Right atrium auricular region (tissue), 2 donors: ENCODE results near the gene THSD7B. TPM values are rescaled to one million over a fixed set of nuclear protein-coding genes. Genes with fewer than 3 reads are reported as not detected.

Source experiments
- DNase-seq: peaks from one replicate; pipeline ENCODE4 v3.0.0-alpha.2; 2019; ENCODE audit warnings: low spot score
- H3K27ac ChIP-seq, 2 donors: fragments of 200-600 bp; sonication (generic); 1 replicate in 1 of 2; 2 replicates in 1 of 2; pipeline ENCODE4 v1.5.1; 2016 to 2019
- H3K27me3 ChIP-seq, 2 donors: fragments of 200-600 bp; sonication (generic); one replicate each; pipeline versions ENCODE4 v1.5.1 to v1.6.0; 2017 to 2019
- H3K36me3 ChIP-seq: fragments of 200-600 bp; sonication (generic); one replicate; pipeline ENCODE4 v1.5.1; 2016
- H3K4me1 ChIP-seq, 2 donors: fragments of 200-600 bp; sonication (generic); one replicate each; pipeline versions ENCODE4 v1.5.1 to v1.6.0; 2017 to 2019
- H3K4me3 ChIP-seq, 2 donors: fragments of 200-600 bp; sonication (generic); 1 replicate in 1 of 2; 2 replicates in 1 of 2; pipeline ENCODE4 v1.5.1; 2017 to 2019; ENCODE audit warnings: mild to moderate bottlenecking in 1 of 2, moderate library complexity in 1 of 2
- H3K9me3 ChIP-seq, 2 donors: fragments of 200-600 bp; sonication (generic); one replicate each; pipeline ENCODE4 v1.5.1; 2019
- total RNA-seq, 2 donors: library from RNA; depleted of rRNA; stranded (reverse); fragments of >200 nt; gene quantifications; one replicate each; pipeline ENCODE4 v1.1.0, GENCODE V29; 2016
- TF ChIP-seq, protein P1 (sequence below), 2 donors: fragments of 200-600 bp; sonication (generic); IDR thresholded peaks; one replicate each; pipeline ENCODE4 v1.5.1; 2019; ENCODE audit warnings: antibody characterized with exemption in 2 of 2

Gene THSD7B
- total RNA-seq, 2 donors from 2014 or later, result 0.07 to 0.08 TPM

DNA sequence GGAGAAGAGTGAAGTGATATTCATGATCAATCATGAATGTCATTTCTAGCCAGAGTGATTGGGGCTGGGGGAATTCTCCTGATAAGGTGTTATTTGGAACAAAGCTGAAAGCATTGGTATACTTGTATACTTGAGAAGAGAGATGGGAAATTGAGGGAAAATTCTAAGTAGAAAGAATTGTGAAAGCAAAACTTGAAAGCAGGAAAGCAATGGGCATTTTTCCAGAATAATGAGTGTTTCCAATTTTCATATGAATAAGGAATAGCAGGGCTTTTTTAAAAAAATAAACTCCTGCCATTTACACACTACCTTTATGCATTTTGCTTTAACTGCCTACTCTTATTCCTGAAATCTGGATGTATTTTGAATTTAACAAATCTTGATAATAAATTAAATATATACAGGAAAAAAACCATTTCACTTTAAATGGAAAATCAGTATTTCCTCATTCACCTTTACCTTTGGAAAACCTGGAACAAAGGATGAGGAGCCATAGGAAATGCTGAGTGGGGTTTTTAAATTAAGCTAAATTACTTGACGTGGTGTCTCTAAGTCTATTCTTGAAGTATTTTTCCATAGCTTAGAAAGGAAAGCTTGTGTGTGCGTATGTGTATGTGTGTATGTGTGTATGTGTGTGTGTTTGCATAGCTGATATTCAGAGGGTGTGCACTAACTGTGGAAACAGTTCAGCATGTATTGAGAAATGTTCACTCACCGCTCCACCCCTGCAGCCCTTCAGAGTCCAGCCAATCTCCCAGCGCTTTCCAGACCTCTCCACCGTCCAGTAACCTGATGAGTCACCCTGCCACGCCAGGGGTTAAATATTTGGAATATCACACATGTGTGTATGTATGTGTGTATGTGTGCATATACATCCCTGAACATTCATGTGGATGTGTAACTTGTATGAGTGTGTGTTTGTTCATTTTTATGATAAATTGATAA is 427.3 kb downstream of the THSD7B start:
- Histone ChIP-seq H3K4me3 (no peak overlapping the region), H3K9me3 (no peaks in the 10 kb centered on the region), H3K4me1 (no peaks in the 10 kb centered on the region), H3K27ac (no peak overlapping the region), H3K27me3 (no peaks in the 10 kb centered on the region), H3K36me3 (no peaks in the 10 kb centered on the region)
- TF ChIP-seq, protein P1, sequence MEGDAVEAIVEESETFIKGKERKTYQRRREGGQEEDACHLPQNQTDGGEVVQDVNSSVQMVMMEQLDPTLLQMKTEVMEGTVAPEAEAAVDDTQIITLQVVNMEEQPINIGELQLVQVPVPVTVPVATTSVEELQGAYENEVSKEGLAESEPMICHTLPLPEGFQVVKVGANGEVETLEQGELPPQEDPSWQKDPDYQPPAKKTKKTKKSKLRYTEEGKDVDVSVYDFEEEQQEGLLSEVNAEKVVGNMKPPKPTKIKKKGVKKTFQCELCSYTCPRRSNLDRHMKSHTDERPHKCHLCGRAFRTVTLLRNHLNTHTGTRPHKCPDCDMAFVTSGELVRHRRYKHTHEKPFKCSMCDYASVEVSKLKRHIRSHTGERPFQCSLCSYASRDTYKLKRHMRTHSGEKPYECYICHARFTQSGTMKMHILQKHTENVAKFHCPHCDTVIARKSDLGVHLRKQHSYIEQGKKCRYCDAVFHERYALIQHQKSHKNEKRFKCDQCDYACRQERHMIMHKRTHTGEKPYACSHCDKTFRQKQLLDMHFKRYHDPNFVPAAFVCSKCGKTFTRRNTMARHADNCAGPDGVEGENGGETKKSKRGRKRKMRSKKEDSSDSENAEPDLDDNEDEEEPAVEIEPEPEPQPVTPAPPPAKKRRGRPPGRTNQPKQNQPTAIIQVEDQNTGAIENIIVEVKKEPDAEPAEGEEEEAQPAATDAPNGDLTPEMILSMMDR (IDR thresholded peaks at IDR 0.05), result no peak
- no peak for DNase-seq

DNA sequence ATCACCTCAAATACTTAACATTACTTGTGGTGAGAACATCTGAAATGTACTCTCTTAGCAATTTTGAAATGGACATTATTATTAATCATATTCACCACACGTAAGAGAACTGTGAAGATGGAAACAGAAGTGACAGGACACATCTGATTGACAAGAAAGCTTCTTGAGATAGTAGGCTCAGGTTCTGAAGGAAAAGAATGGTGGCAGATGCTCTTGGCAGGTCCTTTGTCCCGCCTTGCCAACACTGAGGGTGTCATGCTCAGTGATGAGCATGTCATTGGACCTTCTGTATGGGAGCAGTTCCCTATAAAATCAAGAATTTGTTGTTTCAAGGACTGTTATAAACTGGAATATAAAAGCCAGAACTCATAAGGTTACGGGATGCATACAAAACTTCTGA is 428.1 kb downstream of the THSD7B start:
- Histone ChIP-seq H3K36me3 (no peaks in the 10 kb centered on the region), H3K27me3 (no peaks in the 10 kb centered on the region), H3K4me1 (no peaks in the 10 kb centered on the region), H3K27ac (no peak overlapping the region), H3K4me3 (no peak overlapping the region), H3K9me3 (no peaks in the 10 kb centered on the region)
- DNase-seq, result no peak
- TF ChIP-seq, protein P1 (IDR thresholded peaks at IDR 0.05), result no peak

DNA sequence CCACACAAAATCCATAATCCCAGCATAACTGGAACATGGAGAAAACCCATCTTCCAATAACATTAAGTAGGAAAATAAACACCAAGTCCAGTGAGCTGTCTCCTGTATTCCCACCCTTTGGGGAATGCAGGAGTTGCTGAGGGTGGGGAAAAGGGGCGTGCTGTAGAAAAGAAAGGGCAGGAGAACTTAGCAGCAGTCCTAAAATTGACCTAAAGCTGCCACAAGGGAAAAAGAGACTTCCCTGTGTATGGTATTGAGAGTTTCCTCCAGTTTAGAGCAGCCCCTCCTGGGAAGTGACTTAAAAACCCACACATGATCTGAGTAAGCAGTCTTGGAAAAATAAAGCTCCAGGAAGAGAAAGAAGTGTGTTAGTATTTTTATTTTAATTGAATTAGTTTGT is 428.8 kb downstream of the THSD7B start:
- no peaks in the 10 kb centered on the region for H3K27me3 ChIP-seq
- no peaks in the 10 kb centered on the region for H3K9me3 ChIP-seq
- no peaks in the 10 kb centered on the region for H3K4me1 ChIP-seq
- TF ChIP-seq, protein P1 (IDR thresholded peaks at IDR 0.05), result no peak
- DNase-seq, result no peak
- no peak overlapping the region for H3K4me3 ChIP-seq
- no peaks in the 10 kb centered on the region for H3K36me3 ChIP-seq
- no peak overlapping the region for H3K27ac ChIP-seq

DNA sequence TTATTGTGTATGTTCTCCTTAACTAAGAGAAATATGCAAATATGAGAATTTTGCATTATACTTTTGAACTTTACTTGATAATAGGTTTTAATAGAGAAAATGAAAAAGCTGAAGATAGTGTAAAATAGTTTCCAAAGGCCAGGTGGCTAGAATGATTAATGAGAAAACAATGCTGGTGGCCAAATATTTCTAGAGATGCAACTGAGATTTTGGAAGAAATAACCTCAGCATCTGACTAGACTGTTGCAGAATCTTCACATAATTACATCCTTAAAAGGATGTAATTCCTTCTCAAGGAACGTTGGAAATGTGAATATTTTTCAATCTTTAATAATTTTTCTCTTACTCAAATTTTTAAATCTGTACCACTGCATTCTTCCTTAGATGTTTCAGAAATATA is 434.4 kb downstream of the THSD7B start:
- H3K4me3 ChIP-seq, result no peak overlapping the region
- TF ChIP-seq, protein P1 (IDR thresholded peaks at IDR 0.05), result no peak
- H3K9me3 ChIP-seq, result no peaks in the 10 kb centered on the region
- H3K27ac ChIP-seq, result no peak overlapping the region
- no peaks in the 10 kb centered on the region for H3K27me3 ChIP-seq
- H3K4me1 ChIP-seq, result no peaks in the 10 kb centered on the region
- no peak for DNase-seq
- H3K36me3 ChIP-seq, result no peaks in the 10 kb centered on the region

DNA sequence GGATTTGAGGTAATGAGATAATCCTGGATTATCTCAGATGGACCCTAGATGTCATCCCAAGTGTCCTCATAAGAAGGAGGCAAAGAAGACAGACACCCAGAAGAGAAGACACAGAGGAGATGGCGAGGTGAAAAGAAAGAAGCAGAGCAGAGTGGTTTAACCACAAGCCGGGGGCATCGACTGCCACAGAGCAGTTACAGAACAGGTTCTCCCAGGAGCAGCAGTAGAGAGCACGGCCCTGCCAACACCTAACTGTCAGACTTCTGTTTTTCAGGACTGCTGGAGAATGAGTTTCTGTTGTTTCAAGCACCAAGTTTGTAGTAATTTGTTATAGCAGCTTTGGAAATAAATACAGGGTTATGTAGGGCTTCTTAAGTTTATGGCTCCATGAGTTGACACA is 437.0 kb downstream of the THSD7B start:
- no peak for DNase-seq
- Histone ChIP-seq H3K4me3 (no peak overlapping the region), H3K27ac (no peak overlapping the region), H3K36me3 (no peaks in the 10 kb centered on the region), H3K9me3 (no peaks in the 10 kb centered on the region), H3K27me3 (no peaks in the 10 kb centered on the region), H3K4me1 (no peaks in the 10 kb centered on the region)
- TF ChIP-seq, protein P1 (IDR thresholded peaks at IDR 0.05), result no peak
